ENCODE results near the gene ENTHD1. TPM values are rescaled to one million over a fixed set of nuclear protein-coding genes. Genes with fewer than 3 reads are reported as not detected.

The ENTHD1 gene
- total RNA-seq, 2 experiments from 2014 or later = not detected

DNA sequence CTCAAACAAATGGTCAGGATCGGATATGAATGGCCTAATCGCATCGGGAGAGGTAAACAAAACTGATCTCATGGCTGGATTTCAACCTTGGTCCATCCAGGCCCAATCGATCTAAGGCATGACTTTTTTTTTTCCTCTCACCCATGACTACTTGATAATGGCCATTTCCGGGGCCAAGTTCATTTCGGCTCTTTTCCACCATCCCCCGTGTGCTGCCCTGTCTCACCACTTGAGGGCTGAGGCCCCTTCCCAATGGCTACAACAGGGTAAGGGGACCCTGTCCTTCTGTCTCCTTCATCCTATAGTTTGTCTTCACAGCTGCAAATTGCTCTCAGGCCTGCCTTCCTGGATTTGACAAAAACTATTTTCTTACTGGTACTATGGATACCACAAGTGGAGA, 34.0 kb upstream of the ENTHD1 start:
- Histone ChIP-seq H3K79me2 (ENCODE audit: insufficient read depth, low read depth, low read length) (no peaks in the 10 kb centered on the region), H3K9me2 (ENCODE audit: insufficient read depth, low read length) (no peaks in the 10 kb centered on the region), H4K20me1 (ENCODE audit: insufficient read depth, low read length) (no peaks in the 10 kb centered on the region), H3K4me3 (ENCODE audit: low read depth, low read length, poor library complexity, severe bottlenecking) (no peak overlapping the region), H3K36me3 (ENCODE audit: insufficient read depth, low read length) (no peaks in the 10 kb centered on the region), H3K27ac (ENCODE audit: low read depth, low read length, poor library complexity, severe bottlenecking) (no peak overlapping the region), H3K4me2 (ENCODE audit: low read length) (no peak overlapping the region), H3K9me3 (ENCODE audit: low read length) (no peaks in the 10 kb centered on the region), H2AFZ (ENCODE audit: low read length) (no peak overlapping the region), H3K4me1 (ENCODE audit: insufficient read depth, low read length, poor library complexity, severe bottlenecking) (no peaks in the 10 kb centered on the region)
- POLR2A ChIA-PET = no interaction called here
- intact Hi-C loops (cut with micrococcal nuclease; ENCODE audit: unreplicated experiment) = no loop called here
- no peak for DNase-seq (ENCODE audit: low spot score)
- CTCF ChIA-PET (ENCODE audit: unreplicated experiment) = no interaction called here
- BruUV-seq (replicated peaks) = no TSS peak
- TF ChIP-seq, protein P1, sequence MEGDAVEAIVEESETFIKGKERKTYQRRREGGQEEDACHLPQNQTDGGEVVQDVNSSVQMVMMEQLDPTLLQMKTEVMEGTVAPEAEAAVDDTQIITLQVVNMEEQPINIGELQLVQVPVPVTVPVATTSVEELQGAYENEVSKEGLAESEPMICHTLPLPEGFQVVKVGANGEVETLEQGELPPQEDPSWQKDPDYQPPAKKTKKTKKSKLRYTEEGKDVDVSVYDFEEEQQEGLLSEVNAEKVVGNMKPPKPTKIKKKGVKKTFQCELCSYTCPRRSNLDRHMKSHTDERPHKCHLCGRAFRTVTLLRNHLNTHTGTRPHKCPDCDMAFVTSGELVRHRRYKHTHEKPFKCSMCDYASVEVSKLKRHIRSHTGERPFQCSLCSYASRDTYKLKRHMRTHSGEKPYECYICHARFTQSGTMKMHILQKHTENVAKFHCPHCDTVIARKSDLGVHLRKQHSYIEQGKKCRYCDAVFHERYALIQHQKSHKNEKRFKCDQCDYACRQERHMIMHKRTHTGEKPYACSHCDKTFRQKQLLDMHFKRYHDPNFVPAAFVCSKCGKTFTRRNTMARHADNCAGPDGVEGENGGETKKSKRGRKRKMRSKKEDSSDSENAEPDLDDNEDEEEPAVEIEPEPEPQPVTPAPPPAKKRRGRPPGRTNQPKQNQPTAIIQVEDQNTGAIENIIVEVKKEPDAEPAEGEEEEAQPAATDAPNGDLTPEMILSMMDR (conservative IDR thresholded peaks at IDR 0.05; ENCODE audit: low read length) = peak; percentile 57
- TF ChIP-seq EZH2phosphoT487 (IDR thresholded peaks at IDR 0.05; ENCODE audit: borderline replicate concordance, low read depth, low read length) = no peak

DNA sequence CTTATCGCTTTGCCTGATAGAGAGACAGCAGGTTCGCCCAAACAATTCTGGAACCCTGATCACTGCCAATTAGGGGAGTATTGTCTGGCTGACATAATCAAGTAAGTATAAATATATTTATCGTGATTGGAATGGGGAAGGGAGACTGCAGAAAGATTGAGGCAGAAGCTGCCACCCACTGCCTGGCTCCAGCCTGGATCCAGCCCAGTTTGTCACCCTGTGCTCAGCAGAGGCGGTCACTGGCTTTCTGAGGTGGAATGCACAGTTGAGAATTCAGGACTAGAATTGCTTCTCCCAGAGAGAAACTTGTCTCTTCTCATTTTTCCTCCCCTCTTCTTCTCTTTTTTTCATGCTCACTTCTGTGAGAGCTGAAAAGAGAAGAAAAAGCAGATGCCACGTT, 33.2 kb upstream of the ENTHD1 start:
- H4K20me1 ChIP-seq (ENCODE audit: insufficient read depth, low read length) = no peaks in the 10 kb centered on the region
- ChIA-PET POLR2A (interaction anchor here (0.6 kb wide), 1 partner anchor 1025 kb away, joined by 3 read pairs; no protein-coding TSS in a partner anchor), CTCF (ENCODE audit: unreplicated experiment) (no interaction called here)
- H3K79me2 ChIP-seq (ENCODE audit: insufficient read depth, low read depth, low read length) = no peaks in the 10 kb centered on the region
- DNase-seq (ENCODE audit: low spot score) = no peak
- no peak overlapping the region for H2AFZ ChIP-seq (ENCODE audit: low read length)
- H3K27ac ChIP-seq (ENCODE audit: low read depth, low read length, poor library complexity, severe bottlenecking) = no peak overlapping the region
- H3K36me3 ChIP-seq (ENCODE audit: insufficient read depth, low read length) = no peaks in the 10 kb centered on the region
- H3K4me3 ChIP-seq (ENCODE audit: low read depth, low read length, poor library complexity, severe bottlenecking) = no peak overlapping the region
- no peak for TF ChIP-seq EZH2phosphoT487 (IDR thresholded peaks at IDR 0.05; ENCODE audit: borderline replicate concordance, low read depth, low read length)
- TF ChIP-seq, protein P1 (conservative IDR thresholded peaks at IDR 0.05; ENCODE audit: low read length) = no peak
- no peaks in the 10 kb centered on the region for H3K9me3 ChIP-seq (ENCODE audit: low read length)
- no peak overlapping the region for H3K4me2 ChIP-seq (ENCODE audit: low read length)
- no peaks in the 10 kb centered on the region for H3K9me2 ChIP-seq (ENCODE audit: insufficient read depth, low read length)
- H3K4me1 ChIP-seq (ENCODE audit: insufficient read depth, low read length, poor library complexity, severe bottlenecking) = no peaks in the 10 kb centered on the region
- BruUV-seq (replicated peaks) = no TSS peak
- intact Hi-C loops (cut with micrococcal nuclease; ENCODE audit: unreplicated experiment) = no loop called here

DNA sequence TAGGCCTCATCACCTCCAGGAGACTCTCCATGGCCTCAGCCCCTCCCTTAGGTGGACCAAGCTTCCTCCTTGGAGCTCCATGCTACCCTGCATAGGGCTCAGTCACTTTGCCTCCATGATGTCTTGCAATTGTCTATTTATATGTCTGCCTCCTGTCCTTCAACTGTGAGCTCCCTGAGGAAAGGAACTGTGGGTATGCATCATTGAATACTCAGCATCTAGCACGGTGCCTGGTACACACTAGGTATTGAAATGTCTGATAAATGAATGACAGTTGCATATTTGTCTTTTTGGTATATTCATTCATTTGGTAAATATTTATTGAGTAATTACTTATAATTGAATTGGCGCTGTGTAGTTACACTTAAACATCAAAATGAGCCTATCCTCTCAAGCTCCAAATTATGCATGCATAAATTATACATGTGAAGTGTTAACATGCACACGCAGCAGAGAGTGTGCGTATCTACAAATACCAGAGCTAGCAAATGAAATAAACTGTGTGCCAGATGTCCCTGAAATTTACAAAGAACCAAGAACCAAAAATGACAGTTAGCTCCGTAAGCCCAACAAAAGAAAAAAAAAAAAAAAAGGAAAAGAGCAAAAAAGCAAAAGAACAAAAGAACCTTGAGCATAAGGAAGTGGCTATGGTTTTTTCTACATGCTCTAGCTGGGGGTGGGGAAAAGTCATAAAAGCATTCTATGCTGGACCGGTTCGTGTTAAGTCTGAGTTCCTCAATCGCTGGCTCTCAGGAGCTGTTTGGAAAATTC, 32.5 kb upstream of the ENTHD1 start:
- H3K4me3 ChIP-seq (ENCODE audit: low read depth, low read length, poor library complexity, severe bottlenecking) = no peak overlapping the region
- no peak overlapping the region for H3K4me2 ChIP-seq (ENCODE audit: low read length)
- no peaks in the 10 kb centered on the region for H3K36me3 ChIP-seq (ENCODE audit: insufficient read depth, low read length)
- no peaks in the 10 kb centered on the region for H3K9me2 ChIP-seq (ENCODE audit: insufficient read depth, low read length)
- ChIA-PET POLR2A (interaction anchor here (0.6 to 1.7 kb wide), 3 partner anchors 8 to 1025 kb away, joined by 3 to 5 read pairs (median 5); no protein-coding TSS in a partner anchor), CTCF (ENCODE audit: unreplicated experiment) (no interaction called here)
- no peaks in the 10 kb centered on the region for H3K79me2 ChIP-seq (ENCODE audit: insufficient read depth, low read depth, low read length)
- no peak overlapping the region for H2AFZ ChIP-seq (ENCODE audit: low read length)
- TF ChIP-seq EZH2phosphoT487 (IDR thresholded peaks at IDR 0.05; ENCODE audit: borderline replicate concordance, low read depth, low read length) = no peak
- TF ChIP-seq, protein P1 (conservative IDR thresholded peaks at IDR 0.05; ENCODE audit: low read length) = no peak
- intact Hi-C loops (cut with micrococcal nuclease; ENCODE audit: unreplicated experiment) = no loop called here
- no peak overlapping the region for H3K27ac ChIP-seq (ENCODE audit: low read depth, low read length, poor library complexity, severe bottlenecking)
- H3K4me1 ChIP-seq (ENCODE audit: insufficient read depth, low read length, poor library complexity, severe bottlenecking) = no peaks in the 10 kb centered on the region
- no peaks in the 10 kb centered on the region for H3K9me3 ChIP-seq (ENCODE audit: low read length)
- no peak for DNase-seq (ENCODE audit: low spot score)
- no TSS peak for BruUV-seq (replicated peaks)
- no peaks in the 10 kb centered on the region for H4K20me1 ChIP-seq (ENCODE audit: insufficient read depth, low read length)
